Measurements from ENCODE around the gene NKX2-4. TPM values are rescaled to one million over a fixed set of nuclear protein-coding genes. Genes with fewer than 3 reads are reported as not detected.
"Not testable (repeated sequence)": the region's sequence is repeated elsewhere in the genome, so short reads cannot be mapped to it uniquely, and the experiment has no call there.

The NKX2-4 gene
- total RNA-seq, 1 donor from 2014 or later, result not detected

DNA sequence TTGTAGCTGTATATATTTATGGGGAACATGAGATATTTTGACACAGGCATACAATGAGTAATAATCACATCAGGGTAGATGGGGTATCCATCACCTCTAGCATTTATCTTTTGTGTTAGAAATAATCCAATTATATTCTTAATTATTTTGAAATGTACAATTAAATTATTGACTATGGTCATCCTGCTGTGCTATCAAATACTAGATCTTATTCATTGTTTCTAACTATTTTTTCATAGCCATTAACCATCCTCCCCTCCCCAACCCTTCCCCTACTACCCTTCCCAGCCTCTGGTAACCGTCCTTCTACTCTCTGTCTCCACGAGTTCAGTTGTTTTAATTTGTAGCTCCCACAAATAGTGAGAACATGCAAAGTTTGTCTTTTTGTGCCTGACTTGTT is 28.5 kb downstream of the NKX2-4 start:
- intact Hi-C loops (cut with micrococcal nuclease), result no loop called here
- DNase-seq (no peak), ATAC-seq (no peak)

- DNase-seq; ATAC-seq; intact Hi-C loops (cut with micrococcal nuclease): not testable (repeated sequence)
These were observed 31.1 kb downstream of the NKX2-4 start for GRCh38 chr20:21366273-21366672.

GRCh38 chr20:21365771-21366170 is 31.6 kb downstream of the NKX2-4 start:
- DNase-seq (no peak), ATAC-seq (no peak)
- intact Hi-C loops (cut with micrococcal nuclease), result no loop called here

DNA sequence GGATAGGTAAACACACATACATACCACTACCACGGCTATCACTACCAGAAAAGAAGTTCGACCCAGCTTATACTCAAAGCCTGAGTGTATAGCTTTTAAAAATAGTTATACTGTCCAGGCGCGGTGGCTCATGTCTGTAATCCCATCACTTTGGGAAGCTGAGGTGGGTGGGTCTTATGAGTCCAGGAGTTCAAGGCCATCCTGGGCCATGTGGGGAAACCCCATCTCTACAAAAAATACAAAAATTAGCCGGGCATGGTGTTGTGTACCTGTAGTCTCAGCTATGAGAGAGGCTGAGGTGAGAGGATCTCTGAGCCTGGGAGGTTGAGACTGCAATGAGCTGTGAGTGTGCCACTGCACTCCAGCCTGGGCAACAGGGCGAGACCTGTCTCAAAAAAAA is 32.9 kb downstream of the NKX2-4 start:
- no peak for ATAC-seq
- DNase-seq, result no peak
- intact Hi-C loops (cut with micrococcal nuclease), result no loop called here

- ATAC-seq (no peak), DNase-seq (no peak)
- intact Hi-C loops (cut with micrococcal nuclease), result no loop called here
These were observed 36.1 kb downstream of the NKX2-4 start for GRCh38 chr20:21361266-21361665.

- no peak for DNase-seq
- ATAC-seq, result no peak
- intact Hi-C loops (cut with micrococcal nuclease), result no loop called here
These were observed 36.6 kb downstream of the NKX2-4 start for GRCh38 chr20:21360705-21361104.

DNA sequence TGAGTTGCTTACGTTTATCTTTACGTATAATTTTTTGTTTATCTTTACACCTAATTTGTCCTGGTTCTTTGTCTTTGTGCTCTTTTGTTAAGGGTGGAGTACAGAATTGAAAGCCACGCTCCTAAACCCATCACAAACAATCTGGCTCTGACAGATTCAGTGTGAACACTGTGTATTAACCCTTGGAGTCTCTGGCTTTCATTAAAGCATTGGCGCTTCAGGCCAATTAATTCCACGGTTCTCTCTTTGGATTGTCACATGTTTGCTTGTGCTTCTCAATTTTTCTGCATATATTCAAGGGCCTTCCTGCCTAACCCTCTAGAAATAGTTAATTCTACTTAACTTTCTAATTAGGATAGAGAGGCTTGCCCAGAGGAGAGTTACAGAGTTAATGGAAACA is 38.6 kb downstream of the NKX2-4 start:
- intact Hi-C loops (cut with micrococcal nuclease), result no loop called here
- ATAC-seq, result no peak
- no peak for DNase-seq

- ATAC-seq (no peak), DNase-seq (no peak)
- intact Hi-C loops (cut with micrococcal nuclease), result no loop called here
These were observed 39.5 kb downstream of the NKX2-4 start for GRCh38 chr20:21357844-21358243.

DNA sequence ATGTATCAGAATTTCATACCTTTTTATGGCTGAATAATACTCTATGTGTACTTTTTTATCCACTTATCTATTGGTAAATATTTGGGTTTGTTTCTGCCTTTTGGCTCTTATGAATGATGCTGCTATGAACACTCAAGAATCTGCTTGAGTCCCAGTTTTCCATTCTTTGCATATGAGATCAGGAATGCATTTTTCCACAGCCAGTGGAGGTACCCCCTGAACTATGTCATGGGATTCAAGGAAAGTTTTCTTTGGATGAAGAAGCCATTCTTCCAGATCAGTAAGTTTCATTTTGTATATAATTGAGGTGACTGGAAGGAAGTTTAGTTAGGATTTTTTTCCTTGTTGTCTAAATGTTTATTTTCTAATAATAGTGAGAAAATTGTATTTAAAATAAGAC is 40.9 kb downstream of the NKX2-4 start:
- DNase-seq, result no peak
- ATAC-seq, result no peak
- intact Hi-C loops (cut with micrococcal nuclease), result no loop called here

DNA sequence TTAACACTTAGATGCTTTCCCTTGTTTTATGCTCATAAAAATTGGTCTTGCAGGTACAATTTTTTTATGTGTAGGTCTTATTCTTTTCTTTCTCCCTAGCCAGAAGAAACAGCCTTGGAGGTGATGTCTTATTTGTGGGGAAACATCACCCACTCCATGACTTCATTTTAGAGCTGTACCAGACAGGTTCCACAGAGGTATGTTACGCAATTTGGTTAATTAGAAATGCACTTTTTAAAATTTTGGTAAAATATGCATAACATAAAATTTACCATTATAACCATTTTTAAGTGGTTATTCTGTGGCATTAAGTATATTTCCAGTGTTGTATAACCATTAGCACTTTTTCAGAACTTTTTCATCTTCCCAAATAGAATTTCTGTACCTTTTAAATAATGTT is 41.3 kb downstream of the NKX2-4 start:
- no peak for ATAC-seq
- DNase-seq, result no peak
- intact Hi-C loops (cut with micrococcal nuclease), result no loop called here

GRCh38 chr20:21353236-21353635 is 44.1 kb downstream of the NKX2-4 start:
- intact Hi-C loops (cut with micrococcal nuclease), result no loop called here
- ATAC-seq, result no peak
- DNase-seq, result no peak

DNA sequence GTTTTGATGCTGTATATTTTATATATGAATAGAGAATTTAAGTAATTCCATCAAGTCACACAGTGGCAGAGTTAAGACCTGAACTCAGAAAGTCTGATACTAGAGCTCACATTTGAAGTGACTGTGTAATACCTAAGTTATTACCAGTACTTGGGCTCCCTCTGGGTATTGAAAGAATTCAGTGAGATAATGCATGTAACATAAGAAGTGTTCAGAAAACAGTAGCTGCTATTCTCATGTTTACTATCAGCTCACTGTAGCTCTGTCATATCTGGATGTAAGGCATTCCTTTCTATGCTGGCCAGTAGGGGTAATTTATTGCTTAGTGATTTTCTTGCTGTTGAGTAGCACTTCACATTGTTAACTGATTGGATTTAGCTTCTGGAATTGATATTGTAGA is 44.6 kb downstream of the NKX2-4 start:
- no peak for ATAC-seq
- intact Hi-C loops (cut with micrococcal nuclease), result no loop called here
- no peak for DNase-seq

Other genes with a start within 250 kb of the NKX2-4 start
- 35.6 TPM for gene XRN2, start 94.2 kb downstream of the NKX2-4 start, total RNA-seq
- gene NKX2-2, start 116.5 kb upstream of the NKX2-4 start, total RNA-seq, result not detected

Measured in left ventricle myocardium superior (tissue), 1 donor.